WTC11 (cell line): ENCODE results near the gene ATAD3C. TPM values are rescaled to one million over a fixed set of nuclear protein-coding genes. Genes with fewer than 3 reads are reported as not detected.

Experiments
- ATAC-seq: fragments of 200-7000 bp; cut with Tn5 transposase; 2 replicates; pipeline ENCODE4 v1.10.0; 2021; ENCODE audit warnings: mild to moderate bottlenecking, moderate library complexity
- CTCF ChIA-PET: fragments of 300-600 bp; sonication (Branson Sonifier 250); formaldehyde crosslinking; loops from one replicate; lab custom pipeline; 2021; ENCODE audit warnings: antibody characterized with exemption; lab: Charles Lee
- POLR2A ChIA-PET: fragments of 350-600 bp; sonication (Branson Sonifier 250); formaldehyde crosslinking; loops from one replicate; lab custom pipeline; 2021; ENCODE audit warnings: antibody characterized with exemption; lab: Charles Lee
- DNase-seq: peaks from one replicate; pipeline ENCODE4 v3.0.0; 2021; ENCODE audit warnings: low spot score
- H3K27ac Mint-ChIP-seq: 2 replicates; pipeline ENCODE4 v1.8.0; 2021; ENCODE audit warnings: mixed read lengths
- H3K27me3 Mint-ChIP-seq: 2 replicates; pipeline ENCODE4 v1.8.0; 2021; ENCODE audit warnings: low read depth, mild to moderate bottlenecking, moderate library complexity, mixed read lengths
- H3K36me3 Mint-ChIP-seq: 2 replicates; pipeline ENCODE4 v1.8.0; 2021; ENCODE audit warnings: mixed read lengths
- H3K4me1 Mint-ChIP-seq: 2 replicates; pipeline ENCODE4 v1.8.0; 2022; ENCODE audit warnings: mixed read lengths
- H3K4me3 Mint-ChIP-seq: 2 replicates; pipeline ENCODE4 v1.8.0; 2021; ENCODE audit warnings: mild to moderate bottlenecking, moderate library complexity, mixed read lengths
- H3K9me3 Mint-ChIP-seq: 2 replicates; pipeline ENCODE4 v1.8.0; 2021; ENCODE audit warnings: mixed read lengths
- CBFB ChIP-seq: sonication (generic); formaldehyde crosslinking; IDR thresholded peaks from 2 replicates; pipeline ENCODE4 v1.8.1; 2022; ENCODE audit warnings: mild to moderate bottlenecking, low read depth, missing genetic modification reagents
- ETV6 ChIP-seq: sonication (generic); formaldehyde crosslinking; IDR thresholded peaks from 2 replicates; pipeline ENCODE4 v1.8.1; 2022; ENCODE audit warnings: mild to moderate bottlenecking, missing genetic modification reagents
- FOXJ3 ChIP-seq: sonication (generic); formaldehyde crosslinking; IDR thresholded peaks from 2 replicates; pipeline ENCODE4 v1.9.0; 2021; ENCODE audit warnings: missing genetic modification reagents, mild to moderate bottlenecking, borderline replicate concordance
- FOXP1 ChIP-seq: sonication (generic); formaldehyde crosslinking; IDR thresholded peaks from 2 replicates; pipeline ENCODE4 v1.8.0; 2022; ENCODE audit warnings: missing genetic modification reagents, mild to moderate bottlenecking, moderate library complexity, borderline replicate concordance
- GABPB1 ChIP-seq: sonication (generic); formaldehyde crosslinking; IDR thresholded peaks from 2 replicates; pipeline ENCODE4 v1.8.1; 2023; ENCODE audit warnings: mild to moderate bottlenecking, missing genetic modification reagents
- JUN ChIP-seq: sonication (generic); formaldehyde crosslinking; IDR thresholded peaks from 2 replicates; pipeline ENCODE4 v1.8.0; 2023; ENCODE audit warnings: mild to moderate bottlenecking, missing genetic modification reagents
- KAT7 ChIP-seq: sonication (generic); formaldehyde crosslinking; IDR thresholded peaks from 2 replicates; pipeline ENCODE4 v1.8.1; 2023; ENCODE audit warnings: missing genetic modification reagents, mild to moderate bottlenecking, borderline replicate concordance
- NFYB ChIP-seq: sonication (generic); formaldehyde crosslinking; conservative IDR thresholded peaks from 2 replicates; pipeline ENCODE4 v1.8.0; 2022; ENCODE audit warnings: low read depth, missing genetic modification reagents
- SMAD4 ChIP-seq: sonication (generic); formaldehyde crosslinking; IDR thresholded peaks from 2 replicates; pipeline ENCODE4 v1.8.0; 2022; ENCODE audit warnings: mild to moderate bottlenecking, missing genetic modification reagents
- TEAD4 ChIP-seq: sonication (generic); formaldehyde crosslinking; IDR thresholded peaks from 2 replicates; pipeline ENCODE4 v1.8.0; 2022; ENCODE audit warnings: mild to moderate bottlenecking, missing genetic modification reagents
- total RNA-seq: library from RNA; stranded (reverse); gene quantifications from 3 replicates; pipeline ENCODE4 v1.2.3, GENCODE V29; 2021
- TF ChIP-seq, protein P1 (sequence below): fragments of 200-600 bp; IDR thresholded peaks from 2 replicates; pipeline ENCODE4 v1.8.0; 2022; ENCODE audit warnings: antibody characterized with exemption
- TF ChIP-seq, protein P2 (sequence below): sonication (generic); formaldehyde crosslinking; IDR thresholded peaks from 2 replicates; pipeline ENCODE4 v1.8.1; 2022; ENCODE audit warnings: low read depth, missing genetic modification reagents, borderline replicate concordance
- TF ChIP-seq, protein P3 (sequence below): sonication (generic); formaldehyde crosslinking; IDR thresholded peaks from 2 replicates; pipeline ENCODE4 v1.8.1; 2022; ENCODE audit warnings: mild to moderate bottlenecking, missing genetic modification reagents, moderate library complexity, borderline replicate concordance
- TF ChIP-seq, protein P4 (sequence below): sonication (generic); formaldehyde crosslinking; IDR thresholded peaks from 2 replicates; pipeline ENCODE4 v1.8.1; 2023; ENCODE audit warnings: mild to moderate bottlenecking, missing genetic modification reagents, borderline replicate concordance
- TF ChIP-seq, protein P5 (sequence below): fragments of 250-450 bp; sonication (Bioruptor Pico); conservative IDR thresholded peaks from 2 replicates; pipeline ENCODE4 v1.9.0; 2021; ENCODE audit warnings: mild to moderate bottlenecking

ATAD3C gene
- total RNA-seq, 1 experiment from 2014 or later, result 0.61 TPM

DNA sequence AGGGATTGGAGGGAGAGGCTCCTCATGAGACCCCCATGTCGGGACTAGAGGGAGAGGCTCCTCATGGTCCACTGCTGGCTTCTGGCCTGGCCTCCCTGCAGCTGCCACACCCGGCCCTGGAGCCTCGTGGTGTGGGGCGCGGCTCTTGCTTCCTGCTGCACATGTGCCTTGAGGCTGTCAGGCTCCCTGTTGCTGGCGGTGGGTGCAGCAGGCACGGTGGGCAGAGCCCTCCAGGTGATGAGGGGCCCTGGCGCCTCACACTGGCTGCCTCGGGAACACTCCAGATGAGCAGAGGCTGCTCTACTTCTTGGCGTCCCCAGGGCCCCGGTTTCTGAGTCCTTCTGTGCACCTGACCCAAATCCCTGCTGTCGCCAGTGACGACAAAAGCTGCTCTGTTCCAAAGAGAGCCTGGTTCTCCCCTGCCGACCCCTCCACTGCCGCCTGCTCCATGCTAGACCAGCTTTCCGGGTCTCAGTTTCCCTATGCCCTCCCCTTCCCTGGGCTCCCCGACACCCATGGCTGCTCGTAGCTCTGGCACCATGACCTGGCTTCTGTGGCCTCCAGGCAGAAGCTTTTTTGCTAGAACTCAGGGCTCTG is 12.3 kb downstream of the ATAD3C start:
- no peak overlapping the region for H3K4me3 Mint-ChIP-seq
- H3K4me1 Mint-ChIP-seq, result no peaks in the 10 kb centered on the region
- no peaks in the 10 kb centered on the region for H3K27me3 Mint-ChIP-seq
- no peak overlapping the region for H3K27ac Mint-ChIP-seq
- ATAC-seq, result peak; percentile 53
- TF ChIP-seq ETV6 (CRISPR knock-in tag), result no peak
- TF ChIP-seq, protein P1, sequence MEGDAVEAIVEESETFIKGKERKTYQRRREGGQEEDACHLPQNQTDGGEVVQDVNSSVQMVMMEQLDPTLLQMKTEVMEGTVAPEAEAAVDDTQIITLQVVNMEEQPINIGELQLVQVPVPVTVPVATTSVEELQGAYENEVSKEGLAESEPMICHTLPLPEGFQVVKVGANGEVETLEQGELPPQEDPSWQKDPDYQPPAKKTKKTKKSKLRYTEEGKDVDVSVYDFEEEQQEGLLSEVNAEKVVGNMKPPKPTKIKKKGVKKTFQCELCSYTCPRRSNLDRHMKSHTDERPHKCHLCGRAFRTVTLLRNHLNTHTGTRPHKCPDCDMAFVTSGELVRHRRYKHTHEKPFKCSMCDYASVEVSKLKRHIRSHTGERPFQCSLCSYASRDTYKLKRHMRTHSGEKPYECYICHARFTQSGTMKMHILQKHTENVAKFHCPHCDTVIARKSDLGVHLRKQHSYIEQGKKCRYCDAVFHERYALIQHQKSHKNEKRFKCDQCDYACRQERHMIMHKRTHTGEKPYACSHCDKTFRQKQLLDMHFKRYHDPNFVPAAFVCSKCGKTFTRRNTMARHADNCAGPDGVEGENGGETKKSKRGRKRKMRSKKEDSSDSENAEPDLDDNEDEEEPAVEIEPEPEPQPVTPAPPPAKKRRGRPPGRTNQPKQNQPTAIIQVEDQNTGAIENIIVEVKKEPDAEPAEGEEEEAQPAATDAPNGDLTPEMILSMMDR, result no peak
- no peak for TF ChIP-seq JUN (CRISPR knock-in tag)
- no peak for TF ChIP-seq TEAD4 (CRISPR knock-in tag)
- TF ChIP-seq, protein P2, sequence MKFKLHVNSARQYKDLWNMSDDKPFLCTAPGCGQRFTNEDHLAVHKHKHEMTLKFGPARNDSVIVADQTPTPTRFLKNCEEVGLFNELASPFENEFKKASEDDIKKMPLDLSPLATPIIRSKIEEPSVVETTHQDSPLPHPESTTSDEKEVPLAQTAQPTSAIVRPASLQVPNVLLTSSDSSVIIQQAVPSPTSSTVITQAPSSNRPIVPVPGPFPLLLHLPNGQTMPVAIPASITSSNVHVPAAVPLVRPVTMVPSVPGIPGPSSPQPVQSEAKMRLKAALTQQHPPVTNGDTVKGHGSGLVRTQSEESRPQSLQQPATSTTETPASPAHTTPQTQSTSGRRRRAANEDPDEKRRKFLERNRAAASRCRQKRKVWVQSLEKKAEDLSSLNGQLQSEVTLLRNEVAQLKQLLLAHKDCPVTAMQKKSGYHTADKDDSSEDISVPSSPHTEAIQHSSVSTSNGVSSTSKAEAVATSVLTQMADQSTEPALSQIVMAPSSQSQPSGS (CRISPR knock-in tag), result no peak
- H3K9me3 Mint-ChIP-seq, result no peaks in the 10 kb centered on the region
- ChIA-PET CTCF (interaction anchor here (1.2 kb wide), 1 partner anchor 21 kb away, joined by 3 read pairs; no protein-coding TSS in a partner anchor), POLR2A (no interaction called here)
- no peak for DNase-seq
- H3K36me3 Mint-ChIP-seq, result no peaks in the 10 kb centered on the region

DNA sequence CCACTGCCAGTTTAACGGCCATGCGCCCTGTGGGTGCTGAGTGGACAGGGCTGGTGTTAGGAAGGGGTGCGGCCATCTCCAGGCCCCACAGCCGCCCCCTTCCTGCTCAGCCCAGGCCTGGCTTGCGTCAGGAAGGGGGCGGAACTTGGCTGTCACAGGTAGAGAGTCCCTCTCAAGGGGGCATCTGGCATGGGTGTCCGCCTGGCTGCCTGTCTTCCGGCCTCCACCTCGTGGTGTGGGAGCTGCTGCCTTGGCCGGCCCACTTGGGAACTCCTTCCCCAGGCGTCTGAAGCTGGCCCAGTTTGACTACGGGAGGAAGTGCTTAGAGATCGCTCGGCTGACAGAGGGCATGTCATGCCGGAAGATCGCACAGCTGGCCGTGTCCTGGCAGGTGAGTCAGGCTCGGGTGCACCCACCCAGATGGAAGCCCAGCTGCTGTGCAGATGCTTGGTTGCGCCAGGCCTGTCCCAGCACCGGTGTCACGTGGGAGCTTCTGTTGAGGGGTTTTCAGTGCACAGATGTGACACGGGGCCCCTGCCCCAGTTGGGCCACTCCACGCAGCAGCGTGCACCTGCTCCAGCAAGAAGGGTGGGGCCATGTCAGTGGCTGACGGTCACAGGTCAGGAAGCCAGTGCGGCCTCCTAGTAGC is 13.0 kb downstream of the ATAD3C start:
- ChIA-PET POLR2A (no interaction called here), CTCF (no interaction called here)
- H3K27me3 Mint-ChIP-seq, result no peaks in the 10 kb centered on the region
- no peak for TF ChIP-seq TEAD4 (CRISPR knock-in tag)
- peak; percentile 18; the same call in 1 of the 2 replicates for TF ChIP-seq NFYB
- TF ChIP-seq SMAD4 (CRISPR knock-in tag), result no peak
- peak; percentile 75 for TF ChIP-seq GABPB1
- H3K27ac Mint-ChIP-seq, result no peak overlapping the region
- no peaks in the 10 kb centered on the region for H3K9me3 Mint-ChIP-seq
- H3K36me3 Mint-ChIP-seq, result no peaks in the 10 kb centered on the region
- no peaks in the 10 kb centered on the region for H3K4me1 Mint-ChIP-seq
- ATAC-seq (peak; percentile 78), DNase-seq (no peak)
- H3K4me3 Mint-ChIP-seq, result no peak overlapping the region

DNA sequence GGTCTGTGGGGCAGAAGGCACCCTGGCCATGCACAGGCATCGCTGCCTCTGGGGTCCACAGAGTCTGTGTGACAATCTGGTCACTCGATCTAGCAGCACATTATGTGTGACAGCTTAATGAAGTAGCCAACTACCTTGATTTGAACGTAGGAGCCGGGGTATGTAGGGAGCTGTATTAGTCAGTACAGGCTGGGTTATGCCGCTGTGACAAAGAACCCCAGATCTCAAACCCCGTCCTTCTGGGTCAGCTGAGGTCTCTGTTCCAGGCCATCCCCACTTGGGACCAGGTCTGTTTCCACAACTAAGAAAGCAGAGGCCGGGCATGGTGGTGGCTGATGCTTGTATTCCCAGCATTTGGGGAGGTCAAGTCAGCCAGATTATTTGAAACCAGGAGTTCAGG is 13.8 kb downstream of the ATAD3C start:
- Mint-ChIP-seq H3K36me3 (no peaks in the 10 kb centered on the region), H3K9me3 (no peaks in the 10 kb centered on the region), H3K4me1 (no peaks in the 10 kb centered on the region), H3K4me3 (no peak overlapping the region), H3K27ac (no peak overlapping the region), H3K27me3 (no peaks in the 10 kb centered on the region)
- DNase-seq, result no peak
- POLR2A ChIA-PET, result no interaction called here
- CTCF ChIA-PET, result no interaction called here
- no peak for ATAC-seq
- TF ChIP-seq FOXJ3 (CRISPR knock-in tag), result no peak
- TF ChIP-seq, protein P3, sequence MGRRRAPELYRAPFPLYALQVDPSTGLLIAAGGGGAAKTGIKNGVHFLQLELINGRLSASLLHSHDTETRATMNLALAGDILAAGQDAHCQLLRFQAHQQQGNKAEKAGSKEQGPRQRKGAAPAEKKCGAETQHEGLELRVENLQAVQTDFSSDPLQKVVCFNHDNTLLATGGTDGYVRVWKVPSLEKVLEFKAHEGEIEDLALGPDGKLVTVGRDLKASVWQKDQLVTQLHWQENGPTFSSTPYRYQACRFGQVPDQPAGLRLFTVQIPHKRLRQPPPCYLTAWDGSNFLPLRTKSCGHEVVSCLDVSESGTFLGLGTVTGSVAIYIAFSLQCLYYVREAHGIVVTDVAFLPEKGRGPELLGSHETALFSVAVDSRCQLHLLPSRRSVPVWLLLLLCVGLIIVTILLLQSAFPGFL (CRISPR knock-in tag), result no peak
- TF ChIP-seq, protein P1, result no peak
- TF ChIP-seq KAT7 (CRISPR knock-in tag), result no peak
- TF ChIP-seq, protein P4, sequence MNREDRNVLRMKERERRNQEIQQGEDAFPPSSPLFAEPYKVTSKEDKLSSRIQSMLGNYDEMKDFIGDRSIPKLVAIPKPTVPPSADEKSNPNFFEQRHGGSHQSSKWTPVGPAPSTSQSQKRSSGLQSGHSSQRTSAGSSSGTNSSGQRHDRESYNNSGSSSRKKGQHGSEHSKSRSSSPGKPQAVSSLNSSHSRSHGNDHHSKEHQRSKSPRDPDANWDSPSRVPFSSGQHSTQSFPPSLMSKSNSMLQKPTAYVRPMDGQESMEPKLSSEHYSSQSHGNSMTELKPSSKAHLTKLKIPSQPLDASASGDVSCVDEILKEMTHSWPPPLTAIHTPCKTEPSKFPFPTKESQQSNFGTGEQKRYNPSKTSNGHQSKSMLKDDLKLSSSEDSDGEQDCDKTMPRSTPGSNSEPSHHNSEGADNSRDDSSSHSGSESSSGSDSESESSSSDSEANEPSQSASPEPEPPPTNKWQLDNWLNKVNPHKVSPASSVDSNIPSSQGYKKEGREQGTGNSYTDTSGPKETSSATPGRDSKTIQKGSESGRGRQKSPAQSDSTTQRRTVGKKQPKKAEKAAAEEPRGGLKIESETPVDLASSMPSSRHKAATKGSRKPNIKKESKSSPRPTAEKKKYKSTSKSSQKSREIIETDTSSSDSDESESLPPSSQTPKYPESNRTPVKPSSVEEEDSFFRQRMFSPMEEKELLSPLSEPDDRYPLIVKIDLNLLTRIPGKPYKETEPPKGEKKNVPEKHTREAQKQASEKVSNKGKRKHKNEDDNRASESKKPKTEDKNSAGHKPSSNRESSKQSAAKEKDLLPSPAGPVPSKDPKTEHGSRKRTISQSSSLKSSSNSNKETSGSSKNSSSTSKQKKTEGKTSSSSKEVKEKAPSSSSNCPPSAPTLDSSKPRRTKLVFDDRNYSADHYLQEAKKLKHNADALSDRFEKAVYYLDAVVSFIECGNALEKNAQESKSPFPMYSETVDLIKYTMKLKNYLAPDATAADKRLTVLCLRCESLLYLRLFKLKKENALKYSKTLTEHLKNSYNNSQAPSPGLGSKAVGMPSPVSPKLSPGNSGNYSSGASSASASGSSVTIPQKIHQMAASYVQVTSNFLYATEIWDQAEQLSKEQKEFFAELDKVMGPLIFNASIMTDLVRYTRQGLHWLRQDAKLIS (CRISPR knock-in tag), result no peak
- TF ChIP-seq CBFB (CRISPR knock-in tag), result no peak
- TF ChIP-seq, protein P2 (CRISPR knock-in tag), result no peak
- no peak for TF ChIP-seq FOXP1 (CRISPR knock-in tag)
- TF ChIP-seq, protein P5, sequence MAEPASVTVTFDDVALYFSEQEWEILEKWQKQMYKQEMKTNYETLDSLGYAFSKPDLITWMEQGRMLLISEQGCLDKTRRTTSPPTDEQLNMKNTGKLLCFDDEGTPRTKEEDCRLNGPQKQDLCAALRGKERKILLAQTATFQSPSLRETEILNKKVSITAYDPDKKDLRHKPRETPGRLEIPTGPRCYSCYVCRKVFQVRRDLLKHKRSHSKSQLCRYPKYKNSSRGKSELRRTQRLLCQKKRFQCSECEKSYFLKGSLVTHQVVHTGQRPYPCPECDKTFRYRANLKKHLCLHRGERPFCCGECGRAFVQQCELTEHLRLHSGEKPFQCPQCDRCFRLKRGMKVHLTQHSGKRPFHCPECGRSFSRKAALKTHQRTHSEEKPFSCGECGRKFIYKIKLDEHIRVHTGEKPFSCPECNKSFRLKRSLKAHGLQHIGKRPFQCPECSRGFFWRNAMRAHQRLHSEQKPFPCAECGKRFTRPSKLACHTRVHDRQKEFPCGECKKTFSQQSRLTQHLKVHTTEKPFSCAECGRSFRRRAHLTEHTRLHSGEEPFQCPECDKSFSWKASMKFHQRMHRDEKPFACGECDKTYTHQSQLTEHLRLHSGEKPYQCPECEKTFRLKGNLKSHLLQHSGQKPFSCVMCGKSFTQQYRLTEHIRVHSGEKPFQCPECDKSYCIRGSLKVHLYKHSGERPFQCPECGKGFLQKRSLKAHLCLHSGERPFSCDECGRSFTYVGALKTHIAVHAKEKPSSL (CRISPR knock-in tag), result no peak
